ENCODE data around the gene RARA.
"Not testable (repeated sequence)": the region's sequence is repeated elsewhere in the genome, so short reads cannot be mapped to it uniquely, and the experiment has no call there.

The RARA gene

DNA sequence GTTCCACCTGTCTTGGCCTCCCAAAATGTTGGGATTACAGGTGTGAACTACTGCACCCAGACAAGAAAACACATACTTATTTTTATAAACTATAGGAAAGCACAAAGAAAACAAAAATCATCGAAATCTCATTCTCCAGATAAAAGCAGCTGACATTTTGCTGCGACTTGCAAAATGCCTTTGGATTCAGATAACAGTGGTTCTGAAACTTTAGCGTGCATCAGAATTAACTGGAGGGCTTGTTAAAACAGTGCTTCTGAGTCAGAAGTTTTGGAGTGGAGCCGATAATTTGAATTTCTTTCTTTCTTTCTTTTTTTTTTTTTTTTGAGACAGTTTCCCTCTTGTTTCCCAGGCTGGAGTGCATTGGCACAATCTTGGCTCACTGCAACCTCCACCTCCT, 73.3 kb downstream of the RARA start:
- no peak for DNase-seq

DNA sequence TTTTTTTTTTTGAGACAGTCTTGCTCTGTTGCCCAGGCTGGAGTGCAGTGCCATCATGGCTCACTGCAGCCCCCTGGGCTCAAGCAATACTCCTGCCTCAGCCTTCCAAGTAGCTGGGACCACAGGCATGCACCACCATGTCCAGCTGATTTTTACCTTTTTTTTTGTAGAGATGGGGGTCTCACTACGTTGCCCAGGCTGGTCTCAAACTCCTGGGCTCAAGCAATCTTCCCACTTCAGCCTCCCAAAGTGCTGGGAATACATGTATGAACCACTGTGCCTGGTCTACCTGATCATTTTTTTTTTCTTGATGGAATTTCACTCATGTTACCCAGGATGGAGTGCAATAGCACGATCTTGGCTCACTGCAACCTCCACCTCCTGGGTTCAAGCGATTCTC, 77.6 kb downstream of the RARA start:
- not testable (repeated sequence) for DNase-seq

DNA sequence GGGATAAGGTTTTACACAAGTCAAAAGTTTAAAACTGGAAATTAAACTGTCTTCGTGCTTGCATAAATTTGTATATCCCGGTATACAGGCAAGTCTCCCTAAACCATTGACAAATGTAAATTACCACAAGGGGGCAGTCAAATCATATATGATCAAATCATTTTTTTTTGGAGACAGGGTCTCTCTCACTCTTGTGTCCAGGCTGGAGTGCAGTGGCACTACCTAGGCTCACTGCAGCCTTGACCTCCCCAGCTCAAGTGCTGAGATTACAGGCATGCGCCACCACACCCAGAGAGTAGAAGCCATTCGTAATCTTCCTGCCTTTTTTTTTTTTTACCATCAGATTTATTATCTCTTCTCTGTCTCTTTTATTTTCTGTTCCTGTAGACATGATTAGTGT, 90.2 kb downstream of the RARA start:
- DNase-seq, result peak; percentile 40 to 52

DNA sequence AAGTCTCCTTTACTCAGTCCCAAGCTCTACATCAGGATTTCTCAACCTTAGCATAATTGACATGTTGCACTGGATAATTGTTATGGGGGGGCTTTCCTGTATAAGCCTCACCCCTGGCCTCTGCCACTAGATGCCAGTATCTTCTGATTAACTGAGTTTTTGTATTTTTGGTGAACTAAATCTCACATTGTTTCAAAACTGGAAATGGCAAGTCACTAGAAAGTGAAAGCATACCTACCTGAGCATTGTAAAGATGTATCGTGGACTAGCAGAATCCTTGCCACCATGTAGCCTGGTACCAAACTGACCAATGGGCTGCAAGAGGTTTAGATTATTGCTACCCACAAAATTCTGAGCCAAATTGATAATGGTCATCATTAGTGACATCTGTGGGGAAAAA, 93.7 kb downstream of the RARA start:
- DNase-seq, result no peak

DNA sequence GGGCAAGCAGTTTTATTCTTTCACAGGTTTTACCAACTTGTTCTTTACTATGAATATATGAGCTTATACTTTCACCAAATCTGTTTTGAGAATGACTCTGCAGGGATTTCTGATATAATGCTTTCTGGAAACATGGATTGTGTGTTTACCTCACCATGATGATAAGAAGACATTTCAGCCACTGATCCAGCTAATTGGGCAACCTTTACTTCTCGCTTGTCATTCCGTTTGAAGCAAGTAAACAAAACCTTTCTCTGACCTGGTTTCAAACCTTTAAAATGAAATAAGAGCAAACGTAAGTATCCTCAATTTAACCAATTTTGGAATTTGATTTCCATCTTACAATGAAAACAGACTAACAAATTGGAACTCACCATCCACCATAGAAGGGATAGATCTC, 95.0 kb downstream of the RARA start:
- DNase-seq, result no peak
